Panc1 (cell line): ENCODE data around the gene SPATA31D4. TPM values are rescaled to one million over a fixed set of nuclear protein-coding genes. Genes with fewer than 3 reads are reported as not detected.

Source experiments
- ATAC-seq: fragments of 200-7000 bp; cut with Tn5 transposase; 2 replicates; pipeline ENCODE4 v1.9.1; 2020; ENCODE audit warnings: mild to moderate bottlenecking, moderate library complexity
- BruUV-seq: library from RNA; stranded (reverse); fragments of 400-500 nt; replicated peaks from 2 replicates; lab custom pipeline; 2021; lab: Mats Ljungman, UMichigan
- CTCF ChIA-PET: fragments of 300-600 bp; sonication (Branson Sonifier 250); formaldehyde crosslinking; loops from one replicate; lab custom pipeline; 2022; ENCODE audit warnings: antibody characterized with exemption; lab: Charles Lee
- POLR2A ChIA-PET: fragments of 300-600 bp; sonication (Branson Sonifier 250); formaldehyde crosslinking; loops from one replicate; lab custom pipeline; 2022; ENCODE audit warnings: antibody characterized with exemption; lab: Charles Lee
- DNase-seq: peaks from one replicate; pipeline ENCODE4 v3.0.0-alpha.2; 2010; ENCODE audit warnings: low read depth, low spot score
- H3K27ac ChIP-seq: 2 replicates; pipeline ENCODE4 v1.5.1; 2011; ENCODE audit warnings: mild to moderate bottlenecking, low read length, inconsistent platforms
- H3K27me3 ChIP-seq: fragments of 200-500 bp; sonication (Bioruptor generic); 2 replicates; pipeline ENCODE4 v1.6.0; 2014; ENCODE audit warnings: low read length, inconsistent platforms; ENCODE audit not compliant: control insufficient read depth, insufficient read depth
- H3K36me3 ChIP-seq: fragments of 200-500 bp; sonication (Bioruptor generic); 2 replicates; pipeline ENCODE4 v1.5.1; 2014; ENCODE audit warnings: inconsistent platforms, mild to moderate bottlenecking, low read length, moderate library complexity; ENCODE audit not compliant: control insufficient read depth, insufficient read depth
- H3K4me1 ChIP-seq: 2 replicates; pipeline ENCODE4 v1.5.1; 2011; ENCODE audit warnings: inconsistent platforms, mild to moderate bottlenecking, low read length, moderate library complexity; ENCODE audit not compliant: control insufficient read depth, insufficient read depth
- H3K4me3 ChIP-seq, 2 experiments: 2 replicates each; pipeline ENCODE4 v1.5.1; 2011 to 2012; ENCODE audit warnings: low read depth in 2 of 2, low read length in 2 of 2, mild to moderate bottlenecking in 2 of 2, inconsistent platforms in 1 of 2, moderate library complexity in 1 of 2
- H3K9me3 ChIP-seq: fragments of 200-500 bp; sonication (Bioruptor generic); 2 replicates; pipeline ENCODE4 v1.5.1; 2014; ENCODE audit warnings: low read depth, mild to moderate bottlenecking, inconsistent platforms, low read length, moderate library complexity; ENCODE audit not compliant: control insufficient read depth, insufficient read depth
- POLR2AphosphoS5 ChIP-seq: IDR thresholded peaks from 2 replicates; pipeline ENCODE4 v1.6.1; 2012; ENCODE audit warnings: mild to moderate bottlenecking, low read depth, low read length, moderate library complexity
- SIN3A ChIP-seq: IDR thresholded peaks from 2 replicates; pipeline ENCODE4 v1.6.1; 2012; ENCODE audit warnings: low read depth, mild to moderate bottlenecking, low read length, moderate library complexity, borderline replicate concordance; ENCODE audit not compliant: insufficient read depth
- TCF7L2 ChIP-seq: IDR thresholded peaks from 2 replicates; pipeline ENCODE4 v1.6.1; 2011; ENCODE audit warnings: mild to moderate bottlenecking, low read depth, low read length, inconsistent platforms
- in situ Hi-C: cut with HindIII; loops from 2 replicates; pipeline ENCODE4 v1.10.0; 2016; ENCODE audit warnings: low sequenced_read_pairs, low pct_unique_long_range_greater_than_20kb
- intact Hi-C: fragments of 100-400 bp; cut with micrococcal nuclease; formaldehyde crosslinking; loops from one replicate; pipeline ENCODE4 v1.10.0; 2022; ENCODE audit not compliant: unreplicated experiment
- total RNA-seq: library from RNA; stranded (reverse); gene quantifications from one replicate; pipeline ENCODE4 v1.2.1, GENCODE V29; 2021; ENCODE audit not compliant: unreplicated experiment
- TF ChIP-seq, protein P1 (sequence below), 2 experiments: IDR thresholded peaks; 2 replicates each; pipeline ENCODE4 v1.6.1; 2011 to 2012; ENCODE audit warnings: low read depth in 2 of 2, control low read depth in 1 of 2, low read length in 1 of 2, mild to moderate bottlenecking in 1 of 2, moderate library complexity in 1 of 2; ENCODE audit not compliant: insufficient read depth in 1 of 2
- TF ChIP-seq, protein P2 (sequence below): fragments of 450-650 bp; IDR thresholded peaks from 2 replicates; pipeline ENCODE4 v1.5.1; 2017; ENCODE audit warnings: mild to moderate bottlenecking

The SPATA31D4 gene
- total RNA-seq, 1 experiment from 2014 or later, result not detected

DNA sequence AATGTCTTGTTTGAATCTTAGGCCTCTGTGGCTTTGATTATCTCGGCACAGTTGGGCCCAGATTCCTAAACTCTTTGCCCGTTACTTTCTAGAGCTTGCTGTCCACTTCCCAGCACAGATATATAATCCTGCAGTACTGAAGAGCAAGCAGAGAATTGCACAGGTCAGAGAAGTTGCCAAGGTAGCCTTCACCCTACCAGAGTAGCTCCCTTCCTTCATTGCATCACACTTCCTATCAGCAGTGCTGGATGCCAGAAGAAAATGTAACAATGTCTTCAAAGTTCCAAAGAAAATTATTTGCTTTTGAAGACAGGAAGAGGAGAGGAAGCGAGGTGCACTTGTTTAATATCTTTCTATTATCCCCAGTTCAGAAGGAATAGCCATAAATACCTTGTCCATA is 38.1 kb upstream of the SPATA31D4 start:
- ChIA-PET CTCF (no interaction called here), POLR2A (no interaction called here)
- Histone ChIP-seq H3K27me3 (no peaks in the 10 kb centered on the region), H3K27ac (no peak overlapping the region), H3K4me1 (no peaks in the 10 kb centered on the region), H3K4me3 (no peak overlapping the region), H3K9me3 (no peaks in the 10 kb centered on the region), H3K36me3 (no peaks in the 10 kb centered on the region)
- no TSS peak for BruUV-seq
- in situ Hi-C loops, result no loop called here
- ATAC-seq (no peak), DNase-seq (no peak)
- intact Hi-C loops, result no loop called here
- TF ChIP-seq TCF7L2 (no peak), SIN3A (no peak), POLR2AphosphoS5 (no peak)
- TF ChIP-seq, protein P1, sequence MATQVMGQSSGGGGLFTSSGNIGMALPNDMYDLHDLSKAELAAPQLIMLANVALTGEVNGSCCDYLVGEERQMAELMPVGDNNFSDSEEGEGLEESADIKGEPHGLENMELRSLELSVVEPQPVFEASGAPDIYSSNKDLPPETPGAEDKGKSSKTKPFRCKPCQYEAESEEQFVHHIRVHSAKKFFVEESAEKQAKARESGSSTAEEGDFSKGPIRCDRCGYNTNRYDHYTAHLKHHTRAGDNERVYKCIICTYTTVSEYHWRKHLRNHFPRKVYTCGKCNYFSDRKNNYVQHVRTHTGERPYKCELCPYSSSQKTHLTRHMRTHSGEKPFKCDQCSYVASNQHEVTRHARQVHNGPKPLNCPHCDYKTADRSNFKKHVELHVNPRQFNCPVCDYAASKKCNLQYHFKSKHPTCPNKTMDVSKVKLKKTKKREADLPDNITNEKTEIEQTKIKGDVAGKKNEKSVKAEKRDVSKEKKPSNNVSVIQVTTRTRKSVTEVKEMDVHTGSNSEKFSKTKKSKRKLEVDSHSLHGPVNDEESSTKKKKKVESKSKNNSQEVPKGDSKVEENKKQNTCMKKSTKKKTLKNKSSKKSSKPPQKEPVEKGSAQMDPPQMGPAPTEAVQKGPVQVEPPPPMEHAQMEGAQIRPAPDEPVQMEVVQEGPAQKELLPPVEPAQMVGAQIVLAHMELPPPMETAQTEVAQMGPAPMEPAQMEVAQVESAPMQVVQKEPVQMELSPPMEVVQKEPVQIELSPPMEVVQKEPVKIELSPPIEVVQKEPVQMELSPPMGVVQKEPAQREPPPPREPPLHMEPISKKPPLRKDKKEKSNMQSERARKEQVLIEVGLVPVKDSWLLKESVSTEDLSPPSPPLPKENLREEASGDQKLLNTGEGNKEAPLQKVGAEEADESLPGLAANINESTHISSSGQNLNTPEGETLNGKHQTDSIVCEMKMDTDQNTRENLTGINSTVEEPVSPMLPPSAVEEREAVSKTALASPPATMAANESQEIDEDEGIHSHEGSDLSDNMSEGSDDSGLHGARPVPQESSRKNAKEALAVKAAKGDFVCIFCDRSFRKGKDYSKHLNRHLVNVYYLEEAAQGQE (IDR thresholded peaks at IDR 0.05; ENCODE audit: insufficient read depth in 1 of 2, low read depth in 2 of 2, low read length in 1 of 2), result no peak
- TF ChIP-seq, protein P2, sequence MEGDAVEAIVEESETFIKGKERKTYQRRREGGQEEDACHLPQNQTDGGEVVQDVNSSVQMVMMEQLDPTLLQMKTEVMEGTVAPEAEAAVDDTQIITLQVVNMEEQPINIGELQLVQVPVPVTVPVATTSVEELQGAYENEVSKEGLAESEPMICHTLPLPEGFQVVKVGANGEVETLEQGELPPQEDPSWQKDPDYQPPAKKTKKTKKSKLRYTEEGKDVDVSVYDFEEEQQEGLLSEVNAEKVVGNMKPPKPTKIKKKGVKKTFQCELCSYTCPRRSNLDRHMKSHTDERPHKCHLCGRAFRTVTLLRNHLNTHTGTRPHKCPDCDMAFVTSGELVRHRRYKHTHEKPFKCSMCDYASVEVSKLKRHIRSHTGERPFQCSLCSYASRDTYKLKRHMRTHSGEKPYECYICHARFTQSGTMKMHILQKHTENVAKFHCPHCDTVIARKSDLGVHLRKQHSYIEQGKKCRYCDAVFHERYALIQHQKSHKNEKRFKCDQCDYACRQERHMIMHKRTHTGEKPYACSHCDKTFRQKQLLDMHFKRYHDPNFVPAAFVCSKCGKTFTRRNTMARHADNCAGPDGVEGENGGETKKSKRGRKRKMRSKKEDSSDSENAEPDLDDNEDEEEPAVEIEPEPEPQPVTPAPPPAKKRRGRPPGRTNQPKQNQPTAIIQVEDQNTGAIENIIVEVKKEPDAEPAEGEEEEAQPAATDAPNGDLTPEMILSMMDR, result no peak

DNA sequence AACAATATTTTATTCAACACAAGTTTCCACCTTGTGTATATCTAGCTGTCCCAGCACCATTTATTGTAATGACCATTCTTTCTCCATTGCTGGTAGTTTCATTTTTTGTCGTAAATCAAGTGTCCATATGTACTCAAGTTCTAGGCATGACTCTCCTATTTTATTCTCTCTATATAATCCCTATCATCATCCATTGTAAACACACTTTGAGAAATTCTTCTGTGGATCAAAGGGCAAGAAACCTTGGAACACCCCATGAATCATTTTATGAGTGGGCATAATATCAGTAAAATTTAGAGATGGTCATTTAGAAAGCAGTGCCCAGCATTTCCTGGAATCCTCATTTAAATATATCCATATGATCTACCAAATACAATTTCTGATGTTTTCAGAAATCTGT is 35.8 kb upstream of the SPATA31D4 start:
- H3K4me1 ChIP-seq, result no peaks in the 10 kb centered on the region
- no peak for TF ChIP-seq TCF7L2
- TF ChIP-seq, protein P1 (IDR thresholded peaks at IDR 0.05; ENCODE audit: insufficient read depth in 1 of 2, low read depth in 2 of 2, low read length in 1 of 2), result no peak
- no peaks in the 10 kb centered on the region for H3K36me3 ChIP-seq
- DNase-seq, result no peak
- no peak overlapping the region for H3K27ac ChIP-seq
- no TSS peak for BruUV-seq
- H3K4me3 ChIP-seq, result no peak overlapping the region
- no peaks in the 10 kb centered on the region for H3K27me3 ChIP-seq
- ChIA-PET CTCF (no interaction called here), POLR2A (no interaction called here)
- intact Hi-C loops, result no loop called here
- H3K9me3 ChIP-seq, result no peaks in the 10 kb centered on the region
- in situ Hi-C loops, result no loop called here
- no peak for ATAC-seq
